SU-DHL-6 (cell line): ENCODE data around the gene C11orf65.

Experiments
- H2AFZ ChIP-seq: fragments of 200-600 bp; sonication (generic); 2 replicates; pipeline ENCODE4 v1.6.1; 2014; ENCODE audit warnings: low read depth, mild to moderate bottlenecking, moderate library complexity, mixed read lengths, antibody characterized with exemption, low read length; ENCODE audit not compliant: severe bottlenecking
- H3F3A ChIP-seq: fragments of 200-600 bp; shearing (Covaris generic); 2 replicates; pipeline ENCODE4 v1.6.0; 2016; ENCODE audit warnings: antibody characterized with exemption, mild to moderate bottlenecking; ENCODE audit not compliant: insufficient read depth
- H3K27ac ChIP-seq: fragments of 200-600 bp; sonication (generic); 2 replicates; pipeline ENCODE4 v1.5.1; 2016; ENCODE audit warnings: low read depth, mild to moderate bottlenecking, low read length, moderate library complexity, mixed read lengths
- H3K27me3 ChIP-seq: fragments of 200-600 bp; sonication (generic), shearing (Covaris generic); 2 replicates; pipeline ENCODE4 v1.6.0; 2014; ENCODE audit warnings: mild to moderate bottlenecking, low read length
- H3K36me3 ChIP-seq: fragments of 200-600 bp; sonication (generic); 2 replicates; pipeline ENCODE4 v1.6.1; 2014; ENCODE audit warnings: mild to moderate bottlenecking, low read length, mixed read lengths
- H3K4me2 ChIP-seq: fragments of 300-600, 200-600 bp; shearing (Covaris generic), sonication (generic); 2 replicates; pipeline ENCODE4 v1.6.0; 2014; ENCODE audit warnings: low read length, low read depth, mild to moderate bottlenecking; ENCODE audit not compliant: poor library complexity, severe bottlenecking
- H3K4me3 ChIP-seq: fragments of 200-600 bp; sonication (generic); 2 replicates; pipeline ENCODE4 v1.5.1; 2014; ENCODE audit warnings: antibody characterized with exemption, low read length, mild to moderate bottlenecking, mixed read lengths; ENCODE audit not compliant: insufficient read depth, poor library complexity, severe bottlenecking
- H3K79me2 ChIP-seq: fragments of 200-600 bp; sonication (generic); 2 replicates; pipeline ENCODE4 v1.6.1; 2014; ENCODE audit warnings: mild to moderate bottlenecking, low read length, moderate library complexity; ENCODE audit not compliant: insufficient read depth
- H3K9ac ChIP-seq: fragments of 200-600 bp; sonication (generic); 2 replicates; pipeline ENCODE4 v1.7.0; 2014; ENCODE audit warnings: mild to moderate bottlenecking, low read length
- H3K9me2 ChIP-seq: fragments of 200-600 bp; sonication (generic); replicated peaks from 2 replicates; pipeline ENCODE4 v1.6.1; 2014; ENCODE audit warnings: low read length; ENCODE audit not compliant: insufficient read depth
- H3K9me3 ChIP-seq: fragments of 200-600 bp; sonication (generic); 2 replicates; pipeline ENCODE4 v1.6.1; 2014; ENCODE audit warnings: low read length, mixed read lengths; ENCODE audit not compliant: insufficient read depth
- H4K20me1 ChIP-seq: fragments of 200-600 bp; sonication (generic); 2 replicates; pipeline ENCODE4 v1.6.1; 2014; ENCODE audit warnings: low read depth, mild to moderate bottlenecking, antibody characterized with exemption, low read length, moderate library complexity, mixed read lengths
- CTCF ChIP-seq: fragments of 200-600 bp; sonication (generic); IDR thresholded peaks from one replicate; pipeline ENCODE4 v1.5.1; 2017; ENCODE audit warnings: antibody characterized with exemption, mild to moderate bottlenecking, low read length, moderate library complexity; ENCODE audit not compliant: insufficient read depth, poor library complexity, severe bottlenecking
- EZH2phosphoT487 ChIP-seq: fragments of 200-600 bp; sonication (generic), shearing (Covaris generic); conservative IDR thresholded peaks from 2 replicates; pipeline ENCODE4 v1.6.1; 2018; ENCODE audit warnings: mild to moderate bottlenecking, antibody characterized with exemption, low read length, moderate library complexity, mixed read lengths

Gene C11orf65

DNA sequence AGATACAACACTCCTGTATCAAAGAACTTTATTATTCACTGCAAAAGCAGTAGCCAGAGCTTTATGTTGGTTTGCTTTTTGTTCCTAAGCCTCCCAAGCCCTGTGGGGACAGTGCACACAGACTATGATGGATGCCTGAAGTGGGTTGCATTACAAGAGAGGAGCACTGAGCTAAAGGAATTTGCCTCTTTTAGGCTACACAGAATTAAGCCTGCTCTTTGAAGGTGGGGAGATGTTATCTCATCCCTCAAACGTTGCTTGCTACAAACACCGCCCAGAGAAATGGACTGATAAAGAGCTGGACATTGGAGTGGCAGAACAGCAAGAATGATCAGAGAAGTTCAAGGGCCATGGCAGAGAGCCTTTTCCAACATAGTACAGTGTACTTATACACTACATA lies 33.4 kb upstream of the C11orf65 start:
- no peak overlapping the region for H2AFZ ChIP-seq
- H3F3A ChIP-seq = no peaks in the 10 kb centered on the region
- no peak overlapping the region for H3K27ac ChIP-seq
- H3K9me2 ChIP-seq = no peaks in the 10 kb centered on the region
- no peak overlapping the region for H3K4me2 ChIP-seq
- no peaks in the 10 kb centered on the region for H3K36me3 ChIP-seq
- H3K27me3 ChIP-seq = no peaks in the 10 kb centered on the region
- TF ChIP-seq EZH2phosphoT487 = no peak
- no peak for TF ChIP-seq CTCF
- no peaks in the 10 kb centered on the region for H3K79me2 ChIP-seq
- H3K9ac ChIP-seq = no peak overlapping the region
- no peak overlapping the region for H3K4me3 ChIP-seq
- no peaks in the 10 kb centered on the region for H4K20me1 ChIP-seq
- H3K9me3 ChIP-seq = no peaks in the 10 kb centered on the region

DNA sequence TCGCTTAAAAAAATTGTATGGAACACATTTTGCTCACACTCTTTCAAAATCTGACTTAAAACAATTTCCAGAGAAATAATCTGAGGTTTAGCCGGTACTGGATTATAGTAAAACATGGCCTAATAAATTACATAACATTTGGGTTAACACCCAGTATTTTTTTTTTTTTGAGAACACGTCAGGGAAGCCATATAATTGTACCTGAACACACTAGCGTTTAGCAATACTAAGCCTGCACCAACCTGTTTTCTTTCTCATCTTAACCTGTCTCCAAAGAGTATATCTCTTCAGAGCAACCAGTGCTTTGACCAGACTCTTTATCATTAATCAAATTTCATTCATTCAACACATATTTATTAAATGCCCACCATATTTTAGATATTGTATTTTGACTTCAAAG lies 32.8 kb upstream of the C11orf65 start:
- Histone ChIP-seq H3K79me2 (no peaks in the 10 kb centered on the region), H2AFZ (no peak overlapping the region), H3K27me3 (no peaks in the 10 kb centered on the region), H4K20me1 (no peaks in the 10 kb centered on the region), H3K4me3 (no peak overlapping the region), H3K4me2 (no peak overlapping the region), H3K9ac (no peak overlapping the region), H3F3A (no peaks in the 10 kb centered on the region), H3K36me3 (no peaks in the 10 kb centered on the region), H3K27ac (no peak overlapping the region), H3K9me2 (no peaks in the 10 kb centered on the region), H3K9me3 (no peaks in the 10 kb centered on the region)
- no peak for TF ChIP-seq CTCF
- TF ChIP-seq EZH2phosphoT487 = no peak

- H3K27ac ChIP-seq = no peak overlapping the region
- no peak for TF ChIP-seq CTCF
- TF ChIP-seq EZH2phosphoT487 = no peak
- no peak overlapping the region for H2AFZ ChIP-seq
- no peak overlapping the region for H3K4me3 ChIP-seq
- no peaks in the 10 kb centered on the region for H3K36me3 ChIP-seq
- no peaks in the 10 kb centered on the region for H3F3A ChIP-seq
- no peaks in the 10 kb centered on the region for H3K79me2 ChIP-seq
- H3K27me3 ChIP-seq = no peaks in the 10 kb centered on the region
- no peaks in the 10 kb centered on the region for H4K20me1 ChIP-seq
- H3K9me3 ChIP-seq = no peaks in the 10 kb centered on the region
- peak overlapping the region; percentile 32 for H3K4me2 ChIP-seq
- no peak overlapping the region; the same call in 1 of the 2 replicates for H3K9ac ChIP-seq
- no peaks in the 10 kb centered on the region for H3K9me2 ChIP-seq
Measured at GRCh38 chr11:108498816-108499408, 31.6 kb upstream of the C11orf65 start.
